Measurements from ENCODE around the gene TMEM87A. TPM values are rescaled to one million over a fixed set of nuclear protein-coding genes. Genes with fewer than 3 reads are reported as not detected.

TMEM87A gene
- total RNA-seq, 1 experiment from 2014 or later = 31.2 TPM

- no peaks in the 10 kb centered on the region for H3K27me3 Mint-ChIP-seq (ENCODE audit: unreplicated experiment)
- H3K4me1 Mint-ChIP-seq (ENCODE audit: low read depth, unreplicated experiment) = no peaks in the 10 kb centered on the region
- no peaks in the 10 kb centered on the region for H3K9me3 Mint-ChIP-seq (ENCODE audit: low read depth, unreplicated experiment)
- DNase-seq = no peak
- no TSS peak for BruUV-seq (replicated peaks)
- H3K27ac Mint-ChIP-seq (ENCODE audit: unreplicated experiment) = no peak overlapping the region
- no peak for TF ChIP-seq CTCF (IDR thresholded peaks at IDR 0.05; ENCODE audit: unreplicated experiment)
- H3K36me3 Mint-ChIP-seq (ENCODE audit: insufficient read depth, unreplicated experiment) = peaks cover 6% of the 10 kb centered on the region
- intact Hi-C loops (cut with micrococcal nuclease; ENCODE audit: unreplicated experiment) = no loop called here
- CTCF ChIA-PET = no interaction called here
- H3K4me3 Mint-ChIP-seq (ENCODE audit: low read depth, unreplicated experiment) = no peak overlapping the region
Measured at GRCh38 chr15:42213511-42213910, 59.7 kb downstream of the TMEM87A start.

GRCh38 chr15:42210696-42211095 lies 62.5 kb downstream of the TMEM87A start:
- BruUV-seq (replicated peaks) = no TSS peak
- Mint-ChIP-seq H3K4me3 (ENCODE audit: low read depth, unreplicated experiment) (no peak overlapping the region), H3K27me3 (ENCODE audit: unreplicated experiment) (no peaks in the 10 kb centered on the region), H3K9me3 (ENCODE audit: low read depth, unreplicated experiment) (no peaks in the 10 kb centered on the region), H3K36me3 (ENCODE audit: insufficient read depth, unreplicated experiment) (peaks cover 17% of the 10 kb centered on the region), H3K27ac (ENCODE audit: unreplicated experiment) (no peak overlapping the region), H3K4me1 (ENCODE audit: low read depth, unreplicated experiment) (peaks cover 11% of the 10 kb centered on the region)
- no peak for DNase-seq
- CTCF ChIA-PET = interaction anchor here (0.5 kb wide), 1 partner anchor 768 kb away, joined by 8 read pairs; no protein-coding TSS in a partner anchor
- intact Hi-C loops (cut with micrococcal nuclease; ENCODE audit: unreplicated experiment) = no loop called here
- no peak for TF ChIP-seq CTCF (IDR thresholded peaks at IDR 0.05; ENCODE audit: unreplicated experiment)

GRCh38 chr15:42207674-42208579 lies 65.3 kb downstream of the TMEM87A start, which contains the start of gene VPS39:
TSS of gene VPS39 (minus strand) at chr15:42208304. CDS start at chr15:42208153, 151 bp downstream.
- H3K36me3 Mint-ChIP-seq (ENCODE audit: insufficient read depth, unreplicated experiment) = peaks cover 17% of the 10 kb centered on the region
- H3K4me1 Mint-ChIP-seq (ENCODE audit: low read depth, unreplicated experiment) = peaks cover 16% of the 10 kb centered on the region
- intact Hi-C loops (cut with micrococcal nuclease; ENCODE audit: unreplicated experiment) = no loop called here
- DNase-seq = peak; percentile 78
- TSS peak; percentile 49 for BruUV-seq (replicated peaks)
- CTCF ChIA-PET = interaction anchor here (0.6 to 1.0 kb wide), 2 partner anchors 177 to 408 kb away, joined by 3 to 6 read pairs; no protein-coding TSS in a partner anchor
- peak within 1 kb of the TSS; percentile 77 for H3K4me3 Mint-ChIP-seq (ENCODE audit: low read depth, unreplicated experiment)
- peak within 1 kb of the TSS; percentile 68 for H3K27ac Mint-ChIP-seq (ENCODE audit: unreplicated experiment)
- no peak for TF ChIP-seq CTCF (IDR thresholded peaks at IDR 0.05; ENCODE audit: unreplicated experiment)
- no peaks in the 10 kb centered on the region for H3K9me3 Mint-ChIP-seq (ENCODE audit: low read depth, unreplicated experiment)
- H3K27me3 Mint-ChIP-seq (ENCODE audit: unreplicated experiment) = no peaks in the 10 kb centered on the region

- TF ChIP-seq CTCF (IDR thresholded peaks at IDR 0.05; ENCODE audit: unreplicated experiment) = no peak
- CTCF ChIA-PET = no interaction called here
- Mint-ChIP-seq H3K4me1 (ENCODE audit: low read depth, unreplicated experiment) (peaks cover 16% of the 10 kb centered on the region), H3K27me3 (ENCODE audit: unreplicated experiment) (no peaks in the 10 kb centered on the region), H3K4me3 (ENCODE audit: low read depth, unreplicated experiment) (no peak overlapping the region), H3K27ac (ENCODE audit: unreplicated experiment) (no peak overlapping the region), H3K36me3 (ENCODE audit: insufficient read depth, unreplicated experiment) (peaks cover 13% of the 10 kb centered on the region), H3K9me3 (ENCODE audit: low read depth, unreplicated experiment) (no peaks in the 10 kb centered on the region)
- BruUV-seq (replicated peaks) = no TSS peak
- no peak for DNase-seq
- intact Hi-C loops (cut with micrococcal nuclease; ENCODE audit: unreplicated experiment) = no loop called here
Measured at GRCh38 chr15:42206406-42206805, 66.8 kb downstream of the TMEM87A start.

All from Calu3 (cell line).